NK-92 (cell line): ENCODE data around the gene RASGRF1.

Experiments
- DNase-seq: peaks from one replicate; lab custom pipeline; 2025; ENCODE audit not compliant: unreplicated experiment; lab: John Stamatoyannopoulos, UW

Gene RASGRF1

GRCh38 chr15:78921517-78921916 is 169.1 kb downstream of the RASGRF1 start:
- DNase-seq, result no peak

GRCh38 chr15:78917888-78918287 is 172.7 kb downstream of the RASGRF1 start:
- no peak for DNase-seq

- DNase-seq, result no peak
Observed at GRCh38 chr15:78916088-78916487, 174.5 kb downstream of the RASGRF1 start.

- DNase-seq, result no peak
Observed at GRCh38 chr15:78915341-78916087, 175.1 kb downstream of the RASGRF1 start.

GRCh38 chr15:78914027-78914764 is 176.4 kb downstream of the RASGRF1 start:
- no peak for DNase-seq

DNA sequence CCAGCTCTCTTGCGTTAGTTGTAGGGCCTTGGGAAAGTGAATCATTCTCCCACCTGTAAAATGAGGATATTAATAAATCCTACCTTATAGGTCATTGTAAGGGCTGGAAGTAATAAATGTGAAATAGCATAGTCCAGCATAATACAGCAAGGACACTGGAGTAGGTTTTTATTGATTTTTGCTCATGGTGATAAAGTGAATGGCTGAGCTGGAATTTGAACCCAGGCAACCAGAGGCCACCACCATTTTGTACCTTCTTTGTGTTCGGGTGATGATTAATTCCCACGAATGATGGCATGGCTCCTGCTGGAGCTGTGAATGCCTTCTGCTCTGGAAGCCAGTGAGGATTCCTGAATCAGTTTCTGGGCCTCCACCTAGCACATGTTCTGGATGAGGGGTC is 177.6 kb downstream of the RASGRF1 start:
- DNase-seq, result no peak

GRCh38 chr15:78912316-78912715 is 178.3 kb downstream of the RASGRF1 start:
- no peak for DNase-seq

- DNase-seq, result no peak
Observed at GRCh38 chr15:78910271-78910670, 180.3 kb downstream of the RASGRF1 start.
